AG09309 (cell line): Measurements from ENCODE around the gene APMAP.

ENCODE experiments used
- DNase-seq: peaks from one replicate; pipeline ENCODE4 v3.0.0-alpha.2; 2010; ENCODE audit warnings: low read depth
- H3K4me3 ChIP-seq: 2 replicates; pipeline ENCODE4 v1.5.1; 2011; ENCODE audit warnings: mild to moderate bottlenecking, low read depth, low read length, moderate library complexity; ENCODE audit not compliant: control insufficient read depth
- CTCF ChIP-seq: IDR thresholded peaks from 2 replicates; pipeline ENCODE4 v1.5.1; 2011; ENCODE audit warnings: mild to moderate bottlenecking, low read depth, low read length, inconsistent platforms; ENCODE audit not compliant: insufficient read depth, control insufficient read depth; ENCODE audit errors: missing control alignments

APMAP gene

GRCh38 chr20:24957326-24958016 is 35.1 kb downstream of the APMAP start:
- TF ChIP-seq CTCF, result no peak
- DNase-seq, result no peak
- no peak overlapping the region for H3K4me3 ChIP-seq

- no peak for DNase-seq
- no peak for TF ChIP-seq CTCF
- no peak overlapping the region for H3K4me3 ChIP-seq
Measured at GRCh38 chr20:24956001-24956841, 36.3 kb downstream of the APMAP start.

- no peak for DNase-seq
- H3K4me3 ChIP-seq, result no peak overlapping the region
- TF ChIP-seq CTCF, result no peak
Measured at GRCh38 chr20:24955045-24955444, 37.5 kb downstream of the APMAP start.

GRCh38 chr20:24954566-24954965 is 38.0 kb downstream of the APMAP start:
- TF ChIP-seq CTCF, result no peak
- no peak for DNase-seq
- H3K4me3 ChIP-seq, result no peak overlapping the region

GRCh38 chr20:24954151-24954550 is 38.4 kb downstream of the APMAP start:
- H3K4me3 ChIP-seq, result no peak overlapping the region
- TF ChIP-seq CTCF, result no peak
- no peak for DNase-seq

GRCh38 chr20:24953621-24954133 is 38.9 kb downstream of the APMAP start:
- DNase-seq, result no peak
- TF ChIP-seq CTCF, result no peak
- H3K4me3 ChIP-seq, result no peak overlapping the region
